HG02884 (cell line): Measurements from ENCODE around the gene SIX6.

Experiments used
- ATAC-seq: cut with Tn5 transposase; IDR thresholded peaks from one replicate; pipeline ENCODE4 v1.9.1; 2021; ENCODE audit warnings: mild to moderate bottlenecking, moderate library complexity; ENCODE audit not compliant: unreplicated experiment

SIX6 gene

DNA sequence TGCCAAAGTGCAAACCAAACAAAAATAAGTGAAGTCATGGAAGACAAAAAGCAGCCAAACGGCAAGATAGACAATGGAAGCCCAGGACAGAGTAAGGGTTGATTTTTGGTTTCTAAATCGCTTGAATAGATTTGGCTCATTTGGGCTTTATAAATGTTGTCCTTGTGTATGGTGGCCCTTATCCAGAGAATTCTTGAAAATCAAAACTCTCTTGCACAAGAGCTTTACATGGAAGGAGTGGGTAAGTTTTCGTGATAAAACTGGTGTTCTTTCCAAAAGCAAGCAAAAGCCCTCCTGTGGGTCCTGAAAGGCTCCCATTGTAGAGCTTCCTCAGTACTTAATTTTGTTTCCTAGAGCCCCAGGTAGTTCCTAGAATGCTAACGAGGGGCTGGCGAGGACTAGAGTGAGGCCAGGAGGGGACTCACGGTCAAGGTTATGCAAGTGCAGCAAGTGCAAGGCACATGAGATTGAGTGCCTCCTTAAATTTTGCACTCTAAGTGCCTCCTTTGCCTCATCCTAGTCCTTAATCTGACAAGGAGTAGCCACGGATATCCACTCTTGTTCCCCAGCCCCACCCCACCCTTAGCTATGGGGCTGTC, 4.1 kb downstream of the SIX6 start:
- no peak for ATAC-seq

DNA sequence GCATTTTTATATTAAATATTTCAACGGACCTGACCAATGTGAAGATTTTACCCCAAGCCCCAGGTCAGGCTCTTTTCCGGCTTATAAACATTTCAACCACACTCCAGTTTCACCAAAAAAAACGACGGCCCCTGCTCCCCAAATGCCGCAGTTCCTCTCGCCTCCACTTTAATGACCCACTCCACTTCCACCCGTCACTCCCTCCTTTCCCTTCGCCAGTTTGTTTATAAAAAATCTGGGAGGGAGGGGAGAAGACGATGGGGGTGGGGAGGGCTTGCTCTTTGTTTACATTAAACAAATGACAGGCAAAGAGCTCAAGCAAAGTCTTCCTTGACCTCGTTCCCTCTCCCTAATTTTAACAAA, 5.4 kb downstream of the SIX6 start:
- ATAC-seq = no peak

DNA sequence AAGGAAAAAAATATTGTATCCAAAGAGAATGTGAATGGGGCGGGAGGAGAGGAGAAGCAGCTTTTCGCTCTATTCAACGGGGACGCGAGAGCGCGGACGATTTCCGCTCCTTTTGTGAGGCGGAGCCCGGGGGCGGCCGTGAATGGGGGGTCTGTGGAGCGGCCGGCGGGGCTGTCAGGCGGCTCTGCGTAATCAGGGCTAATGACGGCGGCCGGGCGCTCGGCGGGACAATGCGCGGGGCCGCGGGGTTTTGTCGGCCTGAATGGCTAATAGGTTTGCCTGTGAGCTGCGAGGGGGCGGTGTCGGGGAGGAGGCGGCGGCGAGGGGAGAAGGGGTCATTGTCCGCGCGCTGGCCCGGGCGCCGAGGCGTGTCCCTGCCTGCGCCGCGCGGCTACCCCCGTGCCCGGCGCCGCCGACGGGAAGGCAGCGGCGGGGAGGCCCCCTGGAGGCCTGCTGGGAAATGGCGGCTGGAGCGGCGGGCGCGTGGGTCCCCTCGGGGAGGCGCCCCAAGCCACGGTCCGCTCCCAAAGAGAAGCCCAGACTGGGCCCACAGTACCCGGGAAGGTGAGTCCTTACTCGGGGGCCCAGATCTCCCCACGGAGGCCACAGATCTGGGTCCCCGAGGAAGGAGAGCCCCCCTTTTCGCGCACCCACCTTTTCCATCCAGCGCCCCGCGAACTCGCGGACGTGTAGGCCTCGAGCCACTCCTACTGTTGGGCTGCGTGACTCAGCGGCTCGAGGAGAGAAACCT, 6.0 kb downstream of the SIX6 start:
- peak; percentile 56 for ATAC-seq

DNA sequence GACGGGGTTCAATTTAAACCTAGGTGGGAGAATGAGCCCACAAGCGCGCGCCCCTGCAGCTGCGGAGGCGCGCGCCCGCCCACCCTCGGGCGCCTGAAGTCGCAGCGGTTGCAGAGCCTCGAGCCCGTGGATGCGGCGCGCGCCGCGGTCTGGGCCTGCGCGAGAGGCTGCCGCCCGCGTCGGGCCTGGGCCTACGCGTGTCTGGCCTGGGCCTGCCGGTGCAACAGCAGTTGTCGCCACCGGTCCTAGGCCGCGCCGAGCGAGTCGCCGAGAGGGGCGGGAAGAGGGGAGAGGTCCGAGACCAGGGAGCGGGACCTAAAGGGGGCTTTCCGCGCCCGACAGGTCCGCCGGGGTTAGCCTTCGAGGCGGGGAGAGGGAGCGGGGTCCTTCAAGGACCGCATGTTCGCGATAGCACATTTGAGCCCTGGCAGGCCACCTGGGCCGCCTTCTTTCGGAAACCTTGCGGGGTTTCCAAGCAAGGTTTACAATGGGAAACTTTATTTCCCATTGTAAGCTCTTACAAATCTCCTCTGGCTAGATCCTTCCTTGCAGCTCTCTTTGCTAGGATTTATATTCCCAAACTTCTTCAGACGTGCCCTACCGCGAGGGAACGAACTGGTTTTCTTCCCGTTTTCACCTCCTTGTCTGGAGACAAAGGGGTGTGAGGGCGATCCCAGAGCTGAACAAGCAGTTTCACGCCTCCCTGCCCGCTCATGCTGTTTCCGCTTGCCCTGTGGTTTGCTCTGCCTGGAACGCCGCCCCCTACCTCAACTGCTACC, 6.8 kb downstream of the SIX6 start:
- no peak for ATAC-seq

DNA sequence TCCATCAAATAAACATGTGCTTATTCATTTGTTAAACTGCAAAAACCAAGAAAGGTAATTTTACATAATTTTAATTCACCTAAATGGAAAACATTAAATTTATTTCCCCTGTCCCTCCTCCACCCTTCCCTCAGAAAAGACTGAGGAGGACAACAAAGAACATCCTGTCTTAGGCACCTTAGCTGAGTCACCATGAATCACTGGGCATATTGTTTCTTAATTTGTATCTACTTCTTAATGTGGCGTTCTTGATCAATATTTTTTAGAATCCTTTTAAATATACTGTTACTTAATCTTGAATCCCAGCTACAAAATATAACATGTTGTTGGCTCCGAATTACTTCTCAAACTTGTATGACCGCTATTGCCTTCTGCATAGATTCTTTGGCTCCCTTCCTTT, 23.5 kb downstream of the SIX6 start:
- no peak for ATAC-seq

DNA sequence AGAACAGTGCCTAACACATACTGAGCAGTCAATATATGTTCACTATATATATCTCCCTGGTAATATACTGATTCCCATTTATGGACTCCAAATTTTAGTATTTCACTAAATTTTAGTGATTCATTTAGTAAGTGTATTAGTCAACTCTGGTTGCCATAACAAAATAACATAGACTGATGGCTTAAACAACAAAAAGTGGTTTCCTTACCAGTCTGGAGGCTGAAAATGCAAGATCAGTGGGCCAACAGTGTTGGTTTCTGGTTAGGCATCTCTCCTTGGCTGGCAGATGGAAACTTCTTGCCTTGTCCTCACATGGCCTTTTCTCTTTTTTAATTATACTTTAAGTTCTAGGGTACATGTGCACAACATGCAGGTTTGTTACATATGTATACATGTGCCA, 28.7 kb downstream of the SIX6 start:
- no peak for ATAC-seq

DNA sequence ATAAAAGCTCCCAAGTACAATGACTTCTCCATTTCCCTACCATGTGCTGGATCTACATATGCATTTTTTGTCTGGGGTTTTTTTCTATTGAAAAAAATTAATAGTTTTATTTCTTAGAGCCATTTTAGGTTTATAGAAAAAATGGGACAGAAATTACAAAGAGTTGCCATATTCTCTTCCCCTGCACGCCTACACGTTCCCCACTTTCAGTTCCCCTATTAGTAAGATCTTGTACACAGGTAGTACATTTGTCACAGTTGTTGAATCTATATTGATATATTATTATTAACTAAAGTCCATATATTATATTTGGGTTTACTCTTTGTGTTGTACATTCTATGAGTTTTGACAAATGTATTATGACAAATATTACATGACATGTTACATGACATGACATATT, 35.7 kb downstream of the SIX6 start:
- ATAC-seq = no peak

DNA sequence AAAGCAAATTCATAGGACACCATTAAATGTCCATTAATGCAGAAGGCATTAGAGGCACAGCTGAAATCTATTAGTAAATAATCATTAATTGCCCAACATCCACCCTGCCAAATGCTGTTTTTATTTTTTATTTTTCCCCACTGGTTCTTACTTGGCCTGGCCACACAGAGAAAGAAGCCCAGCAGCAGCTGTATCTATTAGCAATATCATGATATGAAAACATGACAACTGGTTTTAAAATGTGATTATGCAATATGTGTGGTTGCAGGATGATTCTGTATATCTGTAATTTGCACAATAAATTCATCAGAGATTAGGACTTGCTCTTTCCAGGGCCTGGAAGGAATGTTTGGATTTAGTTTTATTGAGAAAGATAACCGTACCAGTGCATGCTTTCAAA, 44.9 kb downstream of the SIX6 start:
- no peak for ATAC-seq

DNA sequence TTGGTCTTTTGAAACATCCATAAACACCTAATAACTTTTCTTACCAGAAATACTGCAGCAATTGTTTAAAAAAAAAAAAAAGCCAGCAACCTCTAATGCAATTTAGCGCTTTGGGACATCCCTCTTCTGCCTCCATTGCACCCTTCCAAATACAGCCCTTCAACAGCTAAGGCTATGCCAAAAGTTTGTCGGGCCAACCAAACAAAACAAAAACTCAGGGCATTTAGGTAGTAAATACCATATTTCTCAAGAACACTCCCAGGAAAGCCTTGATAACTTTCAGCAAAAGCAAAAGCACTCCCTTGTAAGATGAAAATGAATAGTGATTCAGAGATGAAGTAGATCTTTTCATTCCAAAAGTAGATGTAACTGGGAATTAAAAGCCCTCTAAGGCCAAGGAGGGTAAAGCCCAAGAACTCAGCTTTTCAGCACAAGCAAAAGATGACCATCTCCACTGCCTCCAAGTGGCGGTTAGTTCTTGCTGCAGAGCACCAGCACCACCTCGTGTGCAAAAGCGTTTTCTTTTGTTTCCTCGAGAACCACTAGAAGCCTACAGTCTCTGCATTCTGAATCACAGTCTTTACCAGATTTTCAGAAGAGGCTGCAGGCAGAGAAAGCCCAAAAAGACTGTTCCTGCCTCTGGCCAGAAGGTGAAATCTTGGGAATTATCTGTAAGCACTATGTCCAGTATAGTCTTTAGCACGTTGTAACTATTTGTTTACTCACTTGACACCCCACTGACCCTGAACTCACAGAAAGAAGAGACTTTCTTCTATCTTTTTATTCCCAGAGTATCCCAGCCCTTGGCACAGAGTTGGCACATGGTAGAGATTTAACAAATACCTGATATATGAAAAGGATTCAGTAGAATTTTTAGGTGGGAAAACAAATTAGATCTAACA, 53.1 kb downstream of the SIX6 start:
- peak; percentile 90 for ATAC-seq
